NCI-H128 (cell line): Measurements from ENCODE around the gene ATP6V1G3.
"Not testable (repeated sequence)": the region's sequence is repeated elsewhere in the genome, so short reads cannot be mapped to it uniquely, and the experiment has no call there.

Experiments used
- DNase-seq: peaks from one replicate; lab custom pipeline; 2025; ENCODE audit not compliant: unreplicated experiment; lab: John Stamatoyannopoulos, UW

ATP6V1G3 gene

GRCh38 chr1:198543670-198544260, 3.3 kb upstream of the ATP6V1G3 start:
- DNase-seq, result no peak

GRCh38 chr1:198542632-198543031, 2.2 kb upstream of the ATP6V1G3 start:
- no peak for DNase-seq

GRCh38 chr1:198541737-198542136, 1.3 kb upstream of the ATP6V1G3 start:
- no peak for DNase-seq

GRCh38 chr1:198538579-198539364, 1.7 kb downstream of the ATP6V1G3 start:
- no peak for DNase-seq

GRCh38 chr1:198535631-198536030, 4.8 kb downstream of the ATP6V1G3 start:
- no peak for DNase-seq

- no peak for DNase-seq
Observed at GRCh38 chr1:198534548-198535418, 5.7 kb downstream of the ATP6V1G3 start.

GRCh38 chr1:198531891-198532290, 8.6 kb downstream of the ATP6V1G3 start:
- DNase-seq, result no peak

- peak; percentile 68 for DNase-seq
Observed at GRCh38 chr1:198530953-198531352, 9.5 kb downstream of the ATP6V1G3 start.

GRCh38 chr1:198529414-198529813, 11.1 kb downstream of the ATP6V1G3 start:
- no peak for DNase-seq

- DNase-seq, result no peak
Observed at GRCh38 chr1:198528364-198528763, 12.1 kb downstream of the ATP6V1G3 start.

GRCh38 chr1:198524556-198524955, 15.9 kb downstream of the ATP6V1G3 start:
- no peak for DNase-seq

- DNase-seq, result not testable (repeated sequence)
Observed at GRCh38 chr1:198524127-198524526, 16.4 kb downstream of the ATP6V1G3 start.

- no peak for DNase-seq
Observed at GRCh38 chr1:198523182-198523950, 17.1 kb downstream of the ATP6V1G3 start.

GRCh38 chr1:198520524-198521254, 19.8 kb downstream of the ATP6V1G3 start:
- no peak for DNase-seq

GRCh38 chr1:198519639-198520501, 20.6 kb downstream of the ATP6V1G3 start:
- no peak for DNase-seq

GRCh38 chr1:198517623-198518199, 22.8 kb downstream of the ATP6V1G3 start:
- DNase-seq, result no peak

- DNase-seq, result no peak
Observed at GRCh38 chr1:198500096-198500495, 40.4 kb downstream of the ATP6V1G3 start.

GRCh38 chr1:198499588-198499987, 40.9 kb downstream of the ATP6V1G3 start:
- DNase-seq, result no peak

- no peak for DNase-seq
Observed at GRCh38 chr1:198498881-198499280, 41.6 kb downstream of the ATP6V1G3 start.
